ENCODE results near the gene ARL6IP6.

ARL6IP6 gene

GRCh38 chr2:152792974-152793373 lies 74.6 kb downstream of the ARL6IP6 start:
- in situ Hi-C loops (cut with MboI; ENCODE audit: low sequenced_read_pairs), result no loop called here

DNA sequence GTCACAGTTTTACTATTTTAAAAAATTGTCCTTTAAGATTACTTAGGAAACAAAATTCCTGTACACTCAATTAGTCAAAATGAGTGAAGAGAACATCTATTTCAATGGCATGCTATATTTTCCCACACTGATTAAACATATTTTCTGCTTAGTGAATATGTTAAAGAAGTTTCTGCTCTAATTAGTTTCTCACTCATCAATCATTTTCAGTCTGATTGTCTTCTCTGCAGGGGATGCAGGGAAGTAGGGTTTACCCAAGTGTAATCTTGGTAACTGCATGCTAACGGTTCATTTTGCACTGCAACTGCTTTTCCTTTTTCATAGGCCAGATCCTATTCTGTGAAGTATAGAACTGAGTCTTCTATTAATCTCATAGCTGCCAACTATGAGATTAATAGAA lies 78.5 kb downstream of the ARL6IP6 start:
- in situ Hi-C loops (cut with MboI; ENCODE audit: low sequenced_read_pairs), result no loop called here

GRCh38 chr2:152804687-152805408 lies 86.4 kb downstream of the ARL6IP6 start:
- in situ Hi-C loops (cut with MboI; ENCODE audit: low sequenced_read_pairs), result no loop called here

DNA sequence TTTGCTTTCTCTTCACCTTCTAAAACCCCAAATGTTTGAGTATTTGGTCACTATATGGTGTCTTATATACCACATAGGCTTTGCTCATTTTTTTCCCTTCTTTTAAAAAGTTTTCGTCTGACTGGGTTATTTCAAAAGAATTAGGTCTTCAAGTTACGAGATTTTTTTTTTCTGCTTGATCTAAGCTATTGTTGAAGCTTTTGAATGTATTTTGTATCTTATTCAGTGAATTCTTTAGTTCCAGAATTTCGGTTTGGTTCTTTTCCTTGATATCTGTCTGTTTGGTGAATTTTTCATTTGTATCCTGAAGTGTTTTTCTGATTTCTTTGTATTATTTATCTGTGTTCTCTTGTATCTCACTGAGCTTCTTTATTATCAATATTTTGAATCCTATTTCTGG lies 93.5 kb downstream of the ARL6IP6 start:
- in situ Hi-C loops (cut with MboI; ENCODE audit: low sequenced_read_pairs), result no loop called here
